GM23248 (cell line): ENCODE measurements around the gene TIMM10. TPM values are rescaled to one million over a fixed set of nuclear protein-coding genes. Genes with fewer than 3 reads are reported as not detected.

Experiments
- DNase-seq: peaks from one replicate; pipeline ENCODE4 v3.0.0-alpha.2; 2015
- H2AFZ ChIP-seq: fragments of 200-600 bp; sonication (generic); 2 replicates; pipeline ENCODE4 v1.6.1; 2016; ENCODE audit warnings: antibody characterized with exemption
- H3F3A ChIP-seq: fragments of 200-600 bp; sonication (generic); 2 replicates; pipeline ENCODE4 v1.6.1; 2016; ENCODE audit warnings: mild to moderate bottlenecking, antibody characterized with exemption, mixed run types; ENCODE audit not compliant: insufficient read depth
- H3K27ac ChIP-seq: fragments of 200-600 bp; sonication (generic); 2 replicates; pipeline ENCODE4 v1.5.1; 2016; ENCODE audit warnings: mild to moderate bottlenecking
- H3K27me3 ChIP-seq: fragments of 200-600 bp; sonication (generic); replicated peaks from 2 replicates; pipeline ENCODE4 v1.6.1; 2016; ENCODE audit warnings: mild to moderate bottlenecking; ENCODE audit not compliant: insufficient read depth
- H3K36me3 ChIP-seq: fragments of 200-600 bp; sonication (generic); 2 replicates; pipeline ENCODE4 v1.6.1; 2016; ENCODE audit warnings: low read depth, mild to moderate bottlenecking
- H3K4me1 ChIP-seq: fragments of 200-600 bp; sonication (generic); 2 replicates; pipeline ENCODE4 v1.6.1; 2016; ENCODE audit warnings: mild to moderate bottlenecking; ENCODE audit not compliant: insufficient read depth
- H3K4me2 ChIP-seq: fragments of 200-600 bp; sonication (generic); one replicate; pipeline ENCODE4 v1.6.1; 2016; ENCODE audit warnings: mild to moderate bottlenecking; ENCODE audit not compliant: unreplicated experiment
- H3K4me3 ChIP-seq: fragments of 200-600 bp; sonication (generic); 2 replicates; pipeline ENCODE4 v1.5.1; 2016; ENCODE audit warnings: mild to moderate bottlenecking
- H3K79me2 ChIP-seq: fragments of 200-600 bp; sonication (generic); 2 replicates; pipeline ENCODE4 v1.6.1; 2016; ENCODE audit warnings: mild to moderate bottlenecking; ENCODE audit not compliant: insufficient read depth
- H3K9ac ChIP-seq: fragments of 200-600 bp; sonication (generic); 2 replicates; pipeline ENCODE4 v1.6.1; 2016; ENCODE audit warnings: mild to moderate bottlenecking
- H3K9me2 ChIP-seq: fragments of 200-600 bp; sonication (generic); 2 replicates; pipeline ENCODE4 v1.6.1; 2016; ENCODE audit warnings: mixed run types, mild to moderate bottlenecking, moderate library complexity; ENCODE audit not compliant: insufficient read depth
- H3K9me3 ChIP-seq: fragments of 200-600 bp; sonication (generic); one replicate; pipeline ENCODE4 v1.6.1; 2017; ENCODE audit warnings: low read depth
- H4K20me1 ChIP-seq: fragments of 200-600 bp; sonication (generic); 2 replicates; pipeline ENCODE4 v1.6.0; 2016; ENCODE audit not compliant: insufficient read depth
- EZH2 ChIP-seq: fragments of 200-600 bp; sonication (generic); IDR thresholded peaks from 2 replicates; pipeline ENCODE4 v1.6.1; 2018; ENCODE audit warnings: antibody characterized with exemption, mild to moderate bottlenecking; ENCODE audit not compliant: insufficient read depth, poor library complexity, severe bottlenecking
- EZH2phosphoT487 ChIP-seq: fragments of 200-600 bp; sonication (generic); IDR thresholded peaks from 2 replicates; pipeline ENCODE4 v1.6.1; 2018; ENCODE audit warnings: antibody characterized with exemption, moderate library complexity, mild to moderate bottlenecking, low read depth; ENCODE audit not compliant: insufficient read depth
- WGBS, 2 experiments: methylation state at CpG; one replicate each; pipeline ENCODE4 v1.1.6; 2015 to 2017; ENCODE audit warnings: low lambda C conversion rate in 2 of 2, low coverage in 1 of 2; ENCODE audit errors: missing lambda C conversion rate in 2 of 2; 5-methylcytosine and 5-hydroxymethylcytosine counted together
- in situ Hi-C: fragments of 300-500 bp; cut with MboI; formaldehyde crosslinking; loops from 2 replicates; pipeline ENCODE4 v1.15.0; 2020
- polyA plus RNA-seq: library from polyadenylated mRNA; unstranded; fragments of >200 nt; fragmentation: Nextera tagmentation; extraction: Ambion mirVana; gene quantifications from 2 replicates; pipeline ENCODE4 v1.2.1, GENCODE V29; 2016
- total RNA-seq: library from RNA; depleted of rRNA; stranded (reverse); fragments of >200 nt; shearing (Covaris generic); gene quantifications from 2 replicates; pipeline ENCODE4 v1.2.3, GENCODE V29; 2014

Gene TIMM10
- total and polyA plus RNA-seq, 2 experiments from 2014 or later, result 29.0 to 78.3 TPM

DNA sequence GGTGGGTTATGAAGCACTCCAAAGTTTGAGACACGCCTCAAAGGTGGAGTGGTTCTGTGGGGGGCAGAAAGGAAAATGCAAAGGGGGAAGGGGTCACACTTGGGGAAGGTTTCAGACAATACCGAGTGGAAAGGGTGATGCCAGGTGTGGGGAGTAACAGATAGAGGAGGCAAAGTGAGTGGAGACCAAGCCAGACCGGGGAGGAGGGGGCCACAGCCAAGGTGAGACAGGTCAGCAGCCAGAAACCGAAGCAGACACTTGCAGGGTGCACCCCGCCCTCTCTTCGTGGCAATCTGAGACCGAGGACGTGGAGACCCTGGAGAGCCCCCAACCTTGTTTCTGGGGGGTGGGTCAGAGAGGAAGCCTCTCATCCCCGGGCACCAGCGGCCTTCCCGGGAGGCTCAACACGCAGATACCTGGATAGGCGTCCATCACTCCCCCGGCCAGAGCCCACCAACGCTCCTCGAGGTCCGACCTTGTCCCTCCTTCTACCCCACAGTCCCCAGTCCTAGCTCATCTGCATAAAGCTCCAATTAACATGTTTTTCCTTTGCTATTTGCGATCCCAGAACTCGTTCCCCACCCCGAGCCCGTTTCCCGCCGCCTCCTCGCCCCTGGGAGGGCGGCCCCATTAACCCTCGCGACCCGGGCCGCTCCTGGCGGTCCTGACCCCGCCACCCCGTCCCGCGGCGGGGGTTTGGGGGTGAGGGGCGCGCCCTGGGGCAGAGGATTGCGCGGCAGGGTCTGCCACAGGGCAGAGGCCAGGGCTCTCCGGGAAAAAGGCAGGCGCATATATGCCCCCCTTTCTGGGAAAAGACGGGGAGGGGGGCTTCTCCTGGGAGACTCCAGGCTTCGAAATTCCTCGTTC, 48.4 kb downstream of the TIMM10 start:
- 0 out of 2 replicates have a peak, but pooled peaks cover 3% of the 10 kb centered on the region for H3K27me3 ChIP-seq
- no peak for TF ChIP-seq EZH2
- no peak for TF ChIP-seq EZH2phosphoT487
- no peaks in the 10 kb centered on the region for H3K9me3 ChIP-seq
- no peak for DNase-seq
- in situ Hi-C loops, result no loop called here
- H3K4me1 ChIP-seq, result peaks cover 17% of the 10 kb centered on the region
- WGBS, 2 experiments, result 21 to 36% methylated on average over 24 to 44 of the region's 44 CpGs
- H3K36me3 ChIP-seq, result no peaks in the 10 kb centered on the region
- no peaks in the 10 kb centered on the region for H4K20me1 ChIP-seq
- peak overlapping the region; percentile 88 for H2AFZ ChIP-seq
- peak overlapping the region; percentile 78 for H3K4me3 ChIP-seq
- no peak overlapping the region for H3K27ac ChIP-seq
- H3K9me2 ChIP-seq, result no peaks in the 10 kb centered on the region
- H3K79me2 ChIP-seq, result no peaks in the 10 kb centered on the region
- peak overlapping the region; percentile 98 for H3K4me2 ChIP-seq
- peak overlapping the region; percentile 67; the same call in 1 of the 2 replicates for H3K9ac ChIP-seq
- peaks cover 15% of the 10 kb centered on the region for H3F3A ChIP-seq

DNA sequence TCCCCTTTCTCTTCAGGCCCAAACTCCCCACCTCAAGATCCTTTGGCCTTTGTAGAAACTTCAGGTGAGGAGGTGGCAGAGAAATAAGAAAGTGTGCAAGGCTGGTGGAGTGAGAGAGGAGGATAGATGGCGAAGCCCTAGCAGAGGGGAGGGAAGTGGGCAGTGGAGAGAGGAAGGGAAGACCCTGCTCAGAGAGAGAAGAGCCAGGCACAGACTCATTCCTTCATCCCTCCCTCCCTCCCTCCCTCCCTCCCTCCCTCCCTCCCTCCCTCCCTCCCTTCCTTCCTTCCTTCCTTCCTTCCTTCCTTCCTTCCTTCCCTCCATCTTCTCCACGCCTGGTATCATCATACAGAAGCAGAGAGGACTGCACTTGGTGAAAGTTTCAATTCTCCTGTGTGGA, 49.2 kb downstream of the TIMM10 start:
- 54 to 67% methylated on average over 2 of the region's 2 CpGs for WGBS, 2 experiments
- Histone ChIP-seq H3K9me2 (no peaks in the 10 kb centered on the region), H3K4me3 (no peak overlapping the region), H3F3A (peaks cover 14% of the 10 kb centered on the region), H3K4me2 (no peak overlapping the region), H3K27ac (no peak overlapping the region), H4K20me1 (no peaks in the 10 kb centered on the region), H3K27me3 (0 out of 2 replicates have a peak, but pooled peaks cover 3% of the 10 kb centered on the region), H2AFZ (no peak overlapping the region), H3K9me3 (no peaks in the 10 kb centered on the region), H3K4me1 (peaks cover 17% of the 10 kb centered on the region), H3K9ac (no peak overlapping the region), H3K36me3 (no peaks in the 10 kb centered on the region), H3K79me2 (no peaks in the 10 kb centered on the region)
- in situ Hi-C loops, result no loop called here
- DNase-seq, result no peak
- TF ChIP-seq EZH2 (no peak), EZH2phosphoT487 (no peak)

DNA sequence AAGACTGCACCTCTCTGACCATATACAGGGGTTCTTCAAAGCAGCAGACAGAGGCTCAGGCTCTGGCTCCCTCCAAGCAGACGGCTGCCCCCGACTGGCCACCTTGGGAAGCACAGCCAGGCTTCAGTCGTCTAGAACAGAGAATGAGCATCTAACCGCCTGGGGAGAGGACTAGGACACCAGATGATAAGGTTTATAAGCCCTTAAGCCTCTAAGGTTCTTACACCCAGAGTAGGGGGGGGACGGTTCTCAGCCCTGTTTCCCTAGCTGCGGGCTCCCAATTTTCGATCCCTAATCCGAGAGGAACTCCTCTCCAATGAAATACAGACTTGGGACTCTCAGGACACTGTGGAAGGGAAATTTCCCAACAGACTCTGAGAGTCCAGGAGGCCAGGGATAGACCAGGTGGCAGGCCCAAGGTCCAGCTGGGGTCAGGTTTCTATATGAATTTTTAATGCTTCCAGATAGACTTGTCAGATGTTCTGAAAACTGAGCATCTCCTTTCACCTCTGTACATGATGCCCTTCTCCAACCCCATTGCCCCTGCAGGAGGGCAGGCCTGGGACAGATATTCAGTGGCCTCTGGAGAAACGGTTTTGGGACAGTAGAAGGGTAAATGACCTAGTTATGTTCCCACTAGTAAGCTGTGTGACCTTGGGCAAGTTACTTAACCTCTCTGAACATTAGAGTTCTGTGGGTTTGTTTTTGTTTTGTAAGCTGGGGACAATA, 50.0 kb downstream of the TIMM10 start:
- peak; percentile 74 for DNase-seq
- Histone ChIP-seq H4K20me1 (no peaks in the 10 kb centered on the region), H3K27me3 (0 out of 2 replicates have a peak, but pooled peaks cover 3% of the 10 kb centered on the region), H3K9me2 (no peaks in the 10 kb centered on the region), H3K36me3 (no peaks in the 10 kb centered on the region), H3K9me3 (no peaks in the 10 kb centered on the region), H3K4me3 (no peak overlapping the region), H3K4me1 (0 out of 2 replicates have a peak, but pooled peaks cover 9% of the 10 kb centered on the region), H2AFZ (no peak overlapping the region), H3K79me2 (no peaks in the 10 kb centered on the region), H3F3A (peaks cover 8% of the 10 kb centered on the region), H3K9ac (no peak overlapping the region), H3K27ac (no peak overlapping the region), H3K4me2 (no peak overlapping the region)
- TF ChIP-seq EZH2 (no peak), EZH2phosphoT487 (no peak)
- WGBS, 2 experiments, result 18 to 21% methylated on average over 9 of the region's 9 CpGs
- in situ Hi-C loops, result no loop called here

DNA sequence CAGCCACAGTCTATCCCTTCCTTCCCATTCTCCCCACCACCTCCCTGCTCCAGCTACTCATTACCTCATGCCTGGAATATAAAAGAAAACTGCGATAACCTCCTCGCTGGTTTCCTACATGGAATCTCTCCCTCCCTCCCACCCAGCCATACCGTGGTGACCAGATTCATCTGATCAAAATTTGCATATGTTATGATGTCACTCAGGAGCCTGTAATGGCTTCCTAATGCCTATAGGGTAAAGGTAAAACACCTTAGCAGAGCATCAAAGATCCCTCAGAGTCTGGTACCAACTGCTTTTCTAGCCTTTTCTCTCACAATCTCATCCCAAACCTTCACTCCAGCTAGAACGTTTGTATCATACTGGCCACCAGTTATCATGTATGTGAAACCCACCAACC, 50.6 kb downstream of the TIMM10 start:
- no peaks in the 10 kb centered on the region for H3K9me2 ChIP-seq
- in situ Hi-C loops, result no loop called here
- H3K4me3 ChIP-seq, result no peak overlapping the region
- 0 out of 2 replicates have a peak, but pooled peaks cover 5% of the 10 kb centered on the region for H3K4me1 ChIP-seq
- no peak overlapping the region for H3K9ac ChIP-seq
- H3K79me2 ChIP-seq, result no peaks in the 10 kb centered on the region
- no peaks in the 10 kb centered on the region for H3K36me3 ChIP-seq
- H4K20me1 ChIP-seq, result no peaks in the 10 kb centered on the region
- peaks cover 2% of the 10 kb centered on the region; the same call in 1 of the 2 replicates for H3F3A ChIP-seq
- H3K4me2 ChIP-seq, result no peak overlapping the region
- 0 out of 2 replicates have a peak, but pooled peaks cover 3% of the 10 kb centered on the region for H3K27me3 ChIP-seq
- no peak overlapping the region for H3K27ac ChIP-seq
- no peak overlapping the region for H2AFZ ChIP-seq
- no peaks in the 10 kb centered on the region for H3K9me3 ChIP-seq
- no peak for TF ChIP-seq EZH2
- TF ChIP-seq EZH2phosphoT487, result no peak
- 33 to 46% methylated on average over 4 of the region's 4 CpGs for WGBS, 2 experiments
- DNase-seq, result no peak
